ACC112 (cell line): ENCODE measurements around the gene CEMP1.

Source experiments
- H2AFZ ChIP-seq: fragments of 200-600 bp; sonication (generic); one replicate; pipeline ENCODE4 v1.6.0; 2017; ENCODE audit warnings: antibody characterized with exemption, low read length; ENCODE audit not compliant: unreplicated experiment
- H3K27ac ChIP-seq: fragments of 200-600 bp; sonication (generic); 2 replicates; pipeline ENCODE4 v1.5.1; 2014; ENCODE audit warnings: low read depth, mild to moderate bottlenecking, antibody characterized with exemption, low read length, moderate library complexity
- H3K27me3 ChIP-seq: fragments of 200-600 bp; sonication (generic); 2 replicates; pipeline ENCODE4 v1.6.1; 2014; ENCODE audit warnings: mild to moderate bottlenecking, antibody characterized with exemption, low read length, moderate library complexity, mixed read lengths; ENCODE audit not compliant: insufficient read depth
- H3K36me3 ChIP-seq: fragments of 200-600 bp; sonication (generic); 2 replicates; pipeline ENCODE4 v1.6.1; 2016; ENCODE audit warnings: mild to moderate bottlenecking, antibody characterized with exemption, low read length, moderate library complexity, mixed read lengths; ENCODE audit not compliant: insufficient read depth
- H3K4me1 ChIP-seq: fragments of 200-600 bp; sonication (generic); one replicate; pipeline ENCODE4 v1.6.1; 2016; ENCODE audit warnings: low read length, mixed read lengths; ENCODE audit not compliant: insufficient read depth, unreplicated experiment, control insufficient read depth
- H3K4me3 ChIP-seq: fragments of 200-600 bp; sonication (generic); 2 replicates; pipeline ENCODE4 v1.5.1; 2014; ENCODE audit warnings: mild to moderate bottlenecking, low read depth, low read length
- H3K79me2 ChIP-seq: fragments of 200-600 bp; sonication (generic); one replicate; pipeline ENCODE4 v1.6.0; 2016; ENCODE audit warnings: low read length; ENCODE audit not compliant: control insufficient read depth, unreplicated experiment, insufficient read depth

Gene CEMP1

DNA sequence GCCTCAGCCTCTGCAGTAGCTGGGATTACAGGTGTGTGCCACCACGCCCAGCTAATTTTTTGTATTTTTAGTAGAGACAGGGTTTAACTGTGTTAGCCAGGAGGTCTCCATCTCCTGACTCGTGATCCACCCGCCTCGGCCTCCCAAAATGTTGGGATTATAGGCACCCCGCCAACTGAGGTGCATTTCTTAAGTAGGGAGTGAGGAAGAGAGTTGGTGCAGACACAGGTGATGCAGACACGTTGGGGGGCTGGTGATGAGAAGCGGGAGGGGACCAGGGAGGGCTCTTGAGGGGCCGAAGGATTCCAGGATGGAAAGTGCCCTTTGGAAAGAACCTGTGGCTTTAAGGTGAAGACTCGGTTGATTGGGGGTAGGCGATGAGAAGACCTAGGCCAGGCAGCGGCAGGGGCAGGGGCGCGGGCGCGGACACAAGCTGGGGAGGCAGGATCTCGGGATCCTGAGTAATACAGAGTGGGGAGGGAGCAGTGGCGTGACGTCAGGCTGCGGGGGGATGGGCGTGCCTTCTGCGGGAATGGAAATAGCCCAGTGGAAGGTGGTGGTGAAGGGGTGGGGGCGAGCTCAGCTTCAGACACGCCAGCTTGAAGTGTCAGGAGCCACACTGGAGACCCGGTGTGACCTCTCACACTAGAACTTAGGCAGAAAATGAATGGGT, 19.9 kb downstream of the CEMP1 start:
- H3K27ac ChIP-seq: no peak overlapping the region
- no peaks in the 10 kb centered on the region for H3K36me3 ChIP-seq
- H2AFZ ChIP-seq: no peak overlapping the region
- peaks cover 11% of the 10 kb centered on the region for H3K4me1 ChIP-seq
- no peaks in the 10 kb centered on the region for H3K27me3 ChIP-seq
- peaks cover 25% of the 10 kb centered on the region for H3K79me2 ChIP-seq
- no peak overlapping the region for H3K4me3 ChIP-seq

DNA sequence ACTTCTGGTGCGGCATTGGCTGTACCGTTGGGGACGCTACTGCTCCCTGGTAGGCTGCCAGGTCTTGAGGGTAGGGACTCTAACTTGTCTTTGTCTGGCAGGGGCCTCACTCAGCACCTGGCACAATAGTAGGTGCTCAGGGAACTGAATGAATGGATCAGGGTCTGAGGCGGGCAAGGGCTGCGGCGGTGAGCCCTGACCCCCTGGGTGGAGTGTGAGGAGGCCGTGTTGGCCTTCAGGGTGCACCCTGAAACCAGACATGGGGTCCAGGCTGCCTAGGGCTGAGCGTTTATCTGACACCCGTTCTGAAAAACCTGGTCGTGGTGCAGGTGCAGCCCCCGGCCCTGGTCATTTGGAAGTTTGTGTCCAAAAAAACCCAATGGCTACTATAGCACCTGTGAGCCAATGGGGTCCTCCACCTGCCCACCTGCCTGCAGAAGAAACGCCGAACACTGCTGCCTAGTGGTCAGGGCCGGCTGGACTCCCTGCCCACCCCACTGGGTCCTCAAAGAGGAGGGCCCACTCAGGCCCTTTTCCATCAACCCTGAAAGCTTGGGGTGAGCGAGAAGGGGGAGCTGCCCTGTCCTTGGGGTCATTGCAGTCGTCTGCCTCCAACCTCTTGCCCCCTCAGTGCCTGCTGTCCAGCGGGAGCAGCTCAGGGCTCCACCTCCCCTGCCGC, 22.3 kb downstream of the CEMP1 start:
- Histone ChIP-seq H3K4me3 (no peak overlapping the region), H2AFZ (no peak overlapping the region), H3K27me3 (no peaks in the 10 kb centered on the region), H3K4me1 (no peaks in the 10 kb centered on the region), H3K27ac (no peak overlapping the region), H3K36me3 (no peaks in the 10 kb centered on the region), H3K79me2 (peaks cover under 1% of the 10 kb centered on the region)

DNA sequence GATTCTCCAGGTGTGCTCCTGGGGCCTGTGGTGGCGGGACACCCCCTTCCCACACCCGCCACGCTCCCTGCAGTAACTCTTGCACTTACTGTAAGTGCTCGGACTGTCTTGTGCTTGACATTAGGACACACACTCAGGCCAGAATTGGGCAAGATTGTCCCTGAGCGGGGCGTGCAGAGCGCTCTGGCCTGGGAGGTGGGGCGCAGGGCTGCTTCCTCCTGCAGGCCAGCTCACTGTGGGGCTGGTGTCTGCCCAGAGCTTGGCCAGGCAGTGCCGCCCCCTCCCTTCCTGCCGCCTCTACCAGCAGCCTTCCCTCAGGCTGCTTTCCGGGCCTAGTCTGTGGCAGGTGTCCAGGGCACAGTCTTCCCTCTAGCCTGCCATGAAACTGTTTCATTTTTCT, 23.5 kb downstream of the CEMP1 start:
- H3K4me3 ChIP-seq: no peak overlapping the region
- no peaks in the 10 kb centered on the region for H3K27me3 ChIP-seq
- H2AFZ ChIP-seq: no peak overlapping the region
- no peaks in the 10 kb centered on the region for H3K79me2 ChIP-seq
- H3K27ac ChIP-seq: no peak overlapping the region
- peaks cover 5% of the 10 kb centered on the region for H3K4me1 ChIP-seq
- H3K36me3 ChIP-seq: no peaks in the 10 kb centered on the region

DNA sequence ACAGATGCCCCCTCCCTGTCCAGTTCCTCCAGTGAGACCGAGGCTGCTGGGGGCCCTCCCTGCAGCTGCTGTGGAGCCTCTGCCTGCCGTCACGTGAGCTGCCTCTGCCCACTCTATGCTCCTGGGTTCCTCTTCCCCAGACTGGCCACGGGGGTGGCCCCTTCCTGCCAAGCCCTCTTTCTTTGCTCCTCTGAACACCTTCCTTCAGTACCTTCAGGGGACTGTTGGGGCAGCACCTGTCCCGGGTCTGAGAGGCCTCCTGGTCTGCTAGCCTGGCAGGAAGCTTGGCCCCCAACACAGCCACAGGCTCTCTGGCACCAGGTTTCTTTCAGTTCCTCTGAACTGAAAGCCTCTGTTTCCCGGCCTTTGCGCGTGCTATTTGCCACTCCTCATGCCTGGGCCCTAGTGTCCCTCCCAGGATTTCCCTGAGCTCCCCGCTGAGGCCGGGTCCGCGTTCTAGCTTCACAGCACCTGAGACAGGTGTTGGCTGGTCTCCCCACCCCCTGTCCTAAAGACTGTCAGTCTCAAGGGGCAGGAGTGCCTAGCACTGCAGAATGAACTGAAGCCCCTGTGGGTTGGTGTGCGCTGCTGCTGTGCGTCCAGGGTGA, 24.1 kb downstream of the CEMP1 start:
- no peaks in the 10 kb centered on the region for H3K27me3 ChIP-seq
- H3K4me1 ChIP-seq: peaks cover 7% of the 10 kb centered on the region
- no peak overlapping the region for H3K27ac ChIP-seq
- no peak overlapping the region for H2AFZ ChIP-seq
- H3K36me3 ChIP-seq: no peaks in the 10 kb centered on the region
- H3K4me3 ChIP-seq: no peak overlapping the region
- no peaks in the 10 kb centered on the region for H3K79me2 ChIP-seq

DNA sequence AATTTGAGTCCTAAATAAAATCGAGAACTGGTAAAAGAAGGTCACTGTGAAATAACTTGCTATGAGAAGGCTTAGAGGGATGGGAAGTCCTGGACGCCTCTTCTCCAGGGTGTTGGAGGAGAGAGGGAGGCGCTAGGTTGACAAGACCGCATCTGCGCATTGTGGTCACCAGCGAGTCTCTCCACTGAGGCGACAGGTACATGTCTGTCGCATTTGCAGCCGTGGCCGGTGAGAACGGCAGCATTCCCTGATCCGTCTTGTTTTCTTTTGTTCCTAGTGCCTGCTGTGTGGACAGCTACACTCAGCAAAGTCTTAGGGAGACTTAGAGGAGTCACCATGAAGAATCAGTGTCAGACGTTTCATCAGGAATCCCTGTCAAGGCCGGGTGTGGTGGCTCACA, 25.5 kb downstream of the CEMP1 start:
- Histone ChIP-seq H3K27me3 (no peaks in the 10 kb centered on the region), H2AFZ (no peak overlapping the region), H3K79me2 (no peaks in the 10 kb centered on the region), H3K27ac (no peak overlapping the region), H3K4me1 (peaks cover 7% of the 10 kb centered on the region), H3K36me3 (no peaks in the 10 kb centered on the region), H3K4me3 (no peak overlapping the region)

DNA sequence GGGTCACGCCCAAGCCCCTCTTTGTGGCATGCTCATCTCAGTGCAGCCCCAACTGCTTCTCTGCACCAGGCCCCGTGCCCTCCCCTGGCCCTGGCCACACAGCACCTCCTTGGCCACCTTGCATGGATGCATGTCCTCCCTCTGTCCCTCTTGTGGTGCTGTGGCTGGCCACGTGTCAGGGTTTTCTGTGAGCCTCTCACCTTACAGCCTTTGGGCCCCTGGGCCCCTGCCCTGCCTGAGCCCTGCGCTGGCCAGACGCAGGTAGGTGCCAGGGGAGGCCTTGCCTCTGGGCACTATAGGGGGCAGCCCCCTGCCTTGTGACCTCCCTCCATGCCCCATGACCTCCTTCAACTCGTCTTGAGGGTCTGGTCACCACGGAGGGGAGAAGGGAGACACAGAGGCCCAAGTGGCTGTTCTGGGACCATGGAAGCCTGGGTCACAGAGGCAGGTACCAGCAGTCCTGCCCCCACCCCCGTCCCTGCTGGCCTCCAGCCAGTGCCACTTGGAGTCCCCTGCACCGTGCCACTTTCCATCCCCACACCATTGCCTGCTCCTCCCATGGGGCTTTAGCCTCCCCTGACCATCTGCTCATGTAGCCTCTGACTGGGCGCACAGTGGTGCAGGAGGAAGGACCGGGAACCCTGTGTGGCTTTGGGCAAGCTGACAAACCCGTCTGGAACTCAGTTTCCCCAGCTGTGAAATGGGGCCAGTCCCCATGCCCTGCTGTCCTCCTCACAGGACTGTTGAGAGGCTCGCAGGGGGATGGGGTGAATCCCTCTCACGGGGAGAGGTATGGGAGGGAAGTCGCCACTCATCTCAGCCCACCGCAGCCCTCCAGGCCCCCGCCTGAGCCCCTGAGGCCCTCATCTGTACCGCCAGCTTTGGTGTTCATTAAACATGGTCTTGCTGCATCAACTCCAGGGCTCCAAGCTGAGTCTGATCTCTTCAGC, 29.0 kb downstream of the CEMP1 start:
- no peak overlapping the region for H2AFZ ChIP-seq
- H3K27ac ChIP-seq: no peak overlapping the region
- no peaks in the 10 kb centered on the region for H3K27me3 ChIP-seq
- peaks cover 10% of the 10 kb centered on the region for H3K4me1 ChIP-seq
- no peak overlapping the region for H3K4me3 ChIP-seq
- H3K36me3 ChIP-seq: no peaks in the 10 kb centered on the region
- no peaks in the 10 kb centered on the region for H3K79me2 ChIP-seq

DNA sequence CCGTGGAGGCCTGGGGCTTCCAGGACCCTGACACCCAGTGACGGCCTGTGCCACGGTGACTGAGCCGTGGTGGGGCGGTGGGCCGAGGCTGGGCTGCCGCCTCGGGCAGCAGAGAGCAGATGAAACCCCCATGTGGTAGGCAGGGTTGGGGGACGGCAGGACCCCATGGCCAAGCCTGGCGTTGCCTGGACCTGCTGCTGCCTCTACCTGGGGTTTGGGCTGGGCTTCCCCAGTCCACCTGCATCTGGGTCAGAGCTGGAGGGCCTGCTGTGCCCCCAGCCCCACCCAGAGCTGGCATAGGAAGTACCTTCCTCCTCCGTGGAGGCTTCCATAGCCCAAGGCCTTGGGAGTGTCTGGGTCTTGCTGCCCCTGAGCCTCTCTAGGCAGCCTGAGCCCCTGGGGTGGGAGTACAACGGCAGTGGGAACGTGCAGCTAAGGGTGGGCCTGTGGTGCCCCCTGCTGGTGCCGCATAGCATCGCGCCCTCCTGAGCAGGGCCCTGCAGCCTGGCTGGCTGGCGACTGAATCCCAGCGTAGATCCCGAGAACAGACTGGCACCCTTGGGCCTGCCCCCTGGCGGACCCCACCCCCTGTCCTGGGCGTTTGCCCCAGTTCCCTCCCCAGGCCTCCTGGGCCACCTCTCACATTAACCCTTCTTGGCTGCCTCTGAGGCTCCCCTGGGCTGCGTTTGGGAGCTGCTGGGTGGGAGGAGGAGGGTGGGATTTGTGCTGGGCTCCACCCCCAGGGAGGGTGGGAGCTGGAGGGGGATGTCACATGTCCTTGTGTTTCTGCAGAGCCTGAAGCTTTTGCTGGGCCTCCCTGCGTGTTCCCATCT, 30.1 kb downstream of the CEMP1 start:
- H3K36me3 ChIP-seq: 0 out of 2 replicates have a peak, but pooled peaks cover 4% of the 10 kb centered on the region
- no peak overlapping the region for H2AFZ ChIP-seq
- no peak overlapping the region for H3K27ac ChIP-seq
- H3K4me1 ChIP-seq: peaks cover 13% of the 10 kb centered on the region
- H3K79me2 ChIP-seq: no peaks in the 10 kb centered on the region
- H3K27me3 ChIP-seq: no peaks in the 10 kb centered on the region
- H3K4me3 ChIP-seq: no peak overlapping the region

DNA sequence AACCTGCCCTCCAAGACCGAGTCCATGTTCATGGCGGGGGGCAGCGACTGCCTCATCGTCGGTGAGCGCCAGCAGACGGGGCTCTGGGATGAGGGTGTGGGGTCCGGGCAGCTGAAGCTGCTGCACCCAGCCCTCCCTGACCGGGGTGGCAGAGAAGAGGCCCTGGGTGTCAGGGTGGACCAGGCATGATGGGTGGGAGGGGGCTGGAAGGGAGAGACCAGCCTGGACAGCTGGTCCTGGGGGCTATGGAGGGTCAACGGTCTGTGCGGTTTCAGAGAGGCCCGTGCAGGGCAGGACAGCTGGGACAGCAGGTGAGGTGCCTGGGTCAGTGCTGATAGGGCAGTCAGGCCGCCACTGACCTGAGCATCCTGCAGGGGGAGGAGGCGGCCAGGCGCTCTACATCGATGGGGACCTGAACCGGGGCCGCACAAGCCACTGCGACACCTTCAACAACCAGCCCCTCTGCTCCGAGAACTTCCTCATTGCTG, 30.7 kb downstream of the CEMP1 start:
- Histone ChIP-seq H3K4me3 (no peak overlapping the region), H3K36me3 (0 out of 2 replicates have a peak, but pooled peaks cover 4% of the 10 kb centered on the region), H3K79me2 (no peaks in the 10 kb centered on the region), H3K27me3 (no peaks in the 10 kb centered on the region), H3K4me1 (peaks cover 13% of the 10 kb centered on the region), H2AFZ (no peak overlapping the region), H3K27ac (no peak overlapping the region)

DNA sequence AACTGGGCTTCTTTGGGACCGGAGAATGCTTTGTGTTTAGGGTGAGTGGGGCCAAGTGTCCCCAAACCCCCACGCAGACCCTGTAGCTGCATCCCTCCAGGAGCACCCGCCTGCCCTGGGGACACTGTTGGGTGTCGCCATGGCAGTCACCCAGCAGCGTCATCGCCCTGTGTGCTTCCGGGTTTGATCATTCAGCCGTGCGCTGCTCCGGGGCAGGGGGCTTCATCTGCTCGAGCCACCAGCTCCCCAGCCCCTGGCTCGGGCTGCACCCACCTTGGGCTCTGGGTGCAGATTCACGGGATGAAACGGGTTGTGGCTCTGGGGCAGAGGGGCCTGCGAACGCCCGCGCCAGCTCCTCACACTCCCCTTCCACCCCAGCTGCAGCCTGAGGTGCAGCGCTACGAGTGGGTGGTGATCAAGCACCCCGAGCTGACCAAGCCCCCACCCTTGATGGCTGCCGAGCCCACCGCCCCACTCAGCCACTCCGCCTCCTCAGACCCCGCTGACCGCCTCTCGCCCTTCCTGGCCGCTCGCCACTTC, 31.2 kb downstream of the CEMP1 start:
- H3K27me3 ChIP-seq: no peaks in the 10 kb centered on the region
- no peak overlapping the region for H3K27ac ChIP-seq
- H3K4me1 ChIP-seq: peaks cover 13% of the 10 kb centered on the region
- 0 out of 2 replicates have a peak, but pooled peaks cover 4% of the 10 kb centered on the region for H3K36me3 ChIP-seq
- no peak overlapping the region for H2AFZ ChIP-seq
- no peaks in the 10 kb centered on the region for H3K79me2 ChIP-seq
- H3K4me3 ChIP-seq: no peak overlapping the region
